OCI-LY3 (cell line): ENCODE data around the gene WDR37.

Experiments used
- H2AFZ ChIP-seq: fragments of 200-600, 300-600 bp; shearing (Covaris generic); 2 replicates; pipeline ENCODE4 v1.6.0; 2014; ENCODE audit warnings: antibody characterized with exemption, low read depth, low read length
- H3K27ac ChIP-seq: fragments of 200-600, 300-600 bp; sonication (generic); 2 replicates; pipeline ENCODE4 v1.5.1; 2014; ENCODE audit warnings: mild to moderate bottlenecking, low read length, moderate library complexity, mixed read lengths
- H3K27me3 ChIP-seq: fragments of 200-600, 300-600 bp; sonication (generic); 2 replicates; pipeline ENCODE4 v1.6.1; 2014; ENCODE audit warnings: low read depth, low read length, mixed read lengths
- H3K36me3 ChIP-seq: fragments of 200-600, 300-600 bp; sonication (generic); replicated peaks from 2 replicates; pipeline ENCODE3; 2014; ENCODE audit warnings: low read depth, low read length, mixed read lengths
- H3K4me1 ChIP-seq: fragments of 300-600, 200-600 bp; sonication (generic); 2 replicates; pipeline ENCODE4 v1.6.1; 2014; ENCODE audit warnings: low read length, mixed read lengths
- H3K4me2 ChIP-seq: fragments of 200-600, 300-600 bp; sonication (generic); 2 replicates; pipeline ENCODE4 v1.6.1; 2014; ENCODE audit warnings: low read length, mixed read lengths
- H3K4me3 ChIP-seq: fragments of 300-600, 200-600 bp; sonication (generic); 2 replicates; pipeline ENCODE4 v1.5.1; 2014; ENCODE audit warnings: antibody characterized with exemption, mild to moderate bottlenecking, low read length, moderate library complexity
- H3K79me2 ChIP-seq: fragments of 300-600, 200-600 bp; shearing (Covaris generic); 2 replicates; pipeline ENCODE4 v1.6.1; 2014; ENCODE audit warnings: mild to moderate bottlenecking, low read length, mixed read lengths
- H3K9ac ChIP-seq: fragments of 300-600, 200-600 bp; shearing (Covaris generic); 2 replicates; pipeline ENCODE4 v1.6.0; 2014; ENCODE audit warnings: mild to moderate bottlenecking, low read length, moderate library complexity
- H3K9me3 ChIP-seq: fragments of 200-600, 300-600 bp; shearing (Covaris generic); 2 replicates; pipeline ENCODE4 v1.6.1; 2014; ENCODE audit warnings: low read length, mixed read lengths; ENCODE audit not compliant: insufficient read depth
- H4K20me1 ChIP-seq: fragments of 200-600, 300-600 bp; sonication (generic); 2 replicates; pipeline ENCODE4 v1.6.1; 2016; ENCODE audit warnings: low read length, mixed read lengths; ENCODE audit not compliant: insufficient read depth
- CTCF ChIP-seq: fragments of 200-600, 300-600 bp; sonication (generic); IDR thresholded peaks from 2 replicates; pipeline ENCODE4 v1.5.1; 2014; ENCODE audit warnings: antibody characterized with exemption, low read length, low read depth
- EZH2phosphoT487 ChIP-seq: fragments of 200-600 bp; shearing (Covaris generic); IDR thresholded peaks from 2 replicates; pipeline ENCODE4 v1.6.1; 2018; ENCODE audit warnings: antibody characterized with exemption, mixed run types, low read depth

WDR37 gene

GRCh38 chr10:1033601-1034000 lies 22.6 kb upstream of the WDR37 start:
- Histone ChIP-seq H3K4me1 (peaks cover 21% of the 10 kb centered on the region), H3K27ac (no peak overlapping the region), H3K9ac (no peak overlapping the region), H3K4me2 (no peak overlapping the region), H2AFZ (no peak overlapping the region), H3K4me3 (no peak overlapping the region), H3K27me3 (no peaks in the 10 kb centered on the region), H3K36me3 (peaks cover 12% of the 10 kb centered on the region), H3K9me3 (no peaks in the 10 kb centered on the region), H3K79me2 (no peaks in the 10 kb centered on the region), H4K20me1 (0 out of 2 replicates have a peak, but pooled peaks cover 5% of the 10 kb centered on the region)
- TF ChIP-seq EZH2phosphoT487 (no peak), CTCF (no peak)

GRCh38 chr10:1034758-1035157 lies 21.4 kb upstream of the WDR37 start:
- peaks cover 21% of the 10 kb centered on the region for H3K4me1 ChIP-seq
- no peak overlapping the region for H3K27ac ChIP-seq
- no peaks in the 10 kb centered on the region for H3K79me2 ChIP-seq
- H3K9ac ChIP-seq, result no peak overlapping the region
- TF ChIP-seq EZH2phosphoT487 (no peak), CTCF (no peak)
- H3K27me3 ChIP-seq, result no peaks in the 10 kb centered on the region
- H4K20me1 ChIP-seq, result 0 out of 2 replicates have a peak, but pooled peaks cover 5% of the 10 kb centered on the region
- H3K4me3 ChIP-seq, result no peak overlapping the region
- no peak overlapping the region for H3K4me2 ChIP-seq
- H3K9me3 ChIP-seq, result no peaks in the 10 kb centered on the region
- H3K36me3 ChIP-seq, result peaks cover 17% of the 10 kb centered on the region
- H2AFZ ChIP-seq, result no peak overlapping the region

GRCh38 chr10:1035201-1035600 lies 21.0 kb upstream of the WDR37 start:
- H3K9ac ChIP-seq, result no peak overlapping the region
- H3K79me2 ChIP-seq, result peaks cover 2% of the 10 kb centered on the region; the same call in 1 of the 2 replicates
- no peaks in the 10 kb centered on the region for H3K27me3 ChIP-seq
- H2AFZ ChIP-seq, result no peak overlapping the region
- H3K9me3 ChIP-seq, result no peaks in the 10 kb centered on the region
- H3K4me3 ChIP-seq, result no peak overlapping the region
- H3K27ac ChIP-seq, result peak overlapping the region; percentile 77; the same call in 1 of the 2 replicates
- peaks cover 8% of the 10 kb centered on the region for H4K20me1 ChIP-seq
- TF ChIP-seq EZH2phosphoT487 (no peak), CTCF (no peak)
- H3K4me2 ChIP-seq, result peak overlapping the region; percentile 55
- H3K36me3 ChIP-seq, result peaks cover 21% of the 10 kb centered on the region
- peaks cover 21% of the 10 kb centered on the region for H3K4me1 ChIP-seq

- Histone ChIP-seq H3K27me3 (no peaks in the 10 kb centered on the region), H3K27ac (peak overlapping the region; percentile 77), H3K4me1 (peaks cover 21% of the 10 kb centered on the region), H3K4me2 (peak overlapping the region; percentile 55), H3K9ac (peak overlapping the region; percentile 10; the same call in 1 of the 2 replicates), H2AFZ (no peak overlapping the region), H3K4me3 (peak overlapping the region; percentile 26; the same call in 1 of the 2 replicates), H3K36me3 (peaks cover 25% of the 10 kb centered on the region), H3K9me3 (no peaks in the 10 kb centered on the region), H4K20me1 (peaks cover 10% of the 10 kb centered on the region), H3K79me2 (peaks cover 3% of the 10 kb centered on the region; the same call in 1 of the 2 replicates)
- no peak for TF ChIP-seq EZH2phosphoT487
- TF ChIP-seq CTCF, result no peak
These were observed 19.8 kb upstream of the WDR37 start for GRCh38 chr10:1036341-1036791.
